Stimulated activated CD4-positive, alpha-beta T cell treated with anti-CD3 and anti-CD28 coated beads, Interleukin-4, amount 100 ng/mL, for 24 hours (primary cell): ENCODE data around the gene IFITM1.

Experiments used
- DNase-seq: peaks from one replicate; pipeline ENCODE4 v3.0.0-alpha.2; 2020

The IFITM1 gene

DNA sequence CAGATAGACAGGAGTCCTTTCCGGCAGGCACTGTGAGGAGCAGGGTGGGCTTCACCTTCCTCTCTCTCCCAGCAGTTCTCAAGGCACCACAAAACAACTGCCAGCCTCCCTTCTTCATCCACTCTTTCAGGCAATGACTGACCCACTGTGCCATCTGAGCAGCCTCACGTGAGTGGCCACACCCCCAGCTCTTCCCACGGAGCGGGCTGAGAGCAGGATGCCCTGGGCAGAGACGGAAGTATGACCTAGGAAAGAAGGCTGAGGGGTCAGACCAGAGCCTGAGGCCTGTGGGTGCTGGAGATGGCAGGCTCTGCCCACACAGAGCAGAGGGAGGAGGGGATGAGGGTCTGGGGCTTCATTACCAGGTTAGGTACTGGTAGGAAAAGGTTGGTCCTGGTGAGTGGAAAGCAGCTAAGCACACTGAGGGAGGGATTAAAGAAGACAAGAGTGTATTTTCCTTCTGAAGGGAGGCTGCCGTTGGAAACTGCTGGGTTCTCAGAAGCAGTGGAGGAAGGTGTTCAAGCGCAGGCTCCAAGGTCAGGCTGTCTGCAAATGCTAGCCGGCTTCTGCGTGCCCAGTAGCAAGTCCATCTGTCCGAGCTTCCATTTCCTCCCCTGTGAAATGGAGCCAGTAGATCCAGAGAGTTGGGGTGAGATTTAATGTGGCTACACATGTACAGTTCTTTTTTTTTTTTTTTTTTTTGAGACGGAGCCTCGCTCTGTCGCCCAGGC, 31.0 kb upstream of the IFITM1 start:
- DNase-seq = no peak

DNA sequence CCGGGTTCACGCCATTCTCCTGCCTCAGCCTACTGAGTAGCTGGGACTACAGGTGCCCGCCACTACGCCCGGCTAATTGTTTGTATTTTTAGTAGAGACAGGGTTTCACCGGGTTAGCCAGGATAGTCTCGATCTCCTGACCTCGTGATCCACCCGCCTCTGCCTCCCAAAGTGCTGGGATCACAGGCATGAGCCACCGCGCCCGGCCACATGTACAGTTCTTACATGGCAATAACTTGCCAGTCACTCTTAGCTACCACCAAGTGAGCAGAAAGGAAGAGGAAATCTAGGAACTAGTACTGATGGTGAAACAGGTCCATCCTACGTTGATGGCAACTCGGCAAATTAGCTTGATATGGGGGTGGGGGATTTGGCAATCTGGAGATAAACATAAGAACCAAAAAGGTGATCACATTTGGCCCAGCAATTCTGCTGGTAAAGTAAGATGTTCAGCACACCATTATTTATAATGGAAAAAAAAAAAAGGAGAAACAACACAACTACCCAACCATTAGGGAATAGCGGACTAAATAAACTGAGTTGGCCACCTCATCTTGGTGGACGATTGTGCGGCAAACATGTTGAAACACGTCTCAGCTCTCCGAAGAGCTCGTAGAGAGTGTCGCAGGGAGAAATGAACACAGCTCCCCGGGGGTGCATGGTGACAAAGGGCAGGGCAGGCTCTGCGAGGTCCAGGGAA, 30.3 kb upstream of the IFITM1 start:
- no peak for DNase-seq

DNA sequence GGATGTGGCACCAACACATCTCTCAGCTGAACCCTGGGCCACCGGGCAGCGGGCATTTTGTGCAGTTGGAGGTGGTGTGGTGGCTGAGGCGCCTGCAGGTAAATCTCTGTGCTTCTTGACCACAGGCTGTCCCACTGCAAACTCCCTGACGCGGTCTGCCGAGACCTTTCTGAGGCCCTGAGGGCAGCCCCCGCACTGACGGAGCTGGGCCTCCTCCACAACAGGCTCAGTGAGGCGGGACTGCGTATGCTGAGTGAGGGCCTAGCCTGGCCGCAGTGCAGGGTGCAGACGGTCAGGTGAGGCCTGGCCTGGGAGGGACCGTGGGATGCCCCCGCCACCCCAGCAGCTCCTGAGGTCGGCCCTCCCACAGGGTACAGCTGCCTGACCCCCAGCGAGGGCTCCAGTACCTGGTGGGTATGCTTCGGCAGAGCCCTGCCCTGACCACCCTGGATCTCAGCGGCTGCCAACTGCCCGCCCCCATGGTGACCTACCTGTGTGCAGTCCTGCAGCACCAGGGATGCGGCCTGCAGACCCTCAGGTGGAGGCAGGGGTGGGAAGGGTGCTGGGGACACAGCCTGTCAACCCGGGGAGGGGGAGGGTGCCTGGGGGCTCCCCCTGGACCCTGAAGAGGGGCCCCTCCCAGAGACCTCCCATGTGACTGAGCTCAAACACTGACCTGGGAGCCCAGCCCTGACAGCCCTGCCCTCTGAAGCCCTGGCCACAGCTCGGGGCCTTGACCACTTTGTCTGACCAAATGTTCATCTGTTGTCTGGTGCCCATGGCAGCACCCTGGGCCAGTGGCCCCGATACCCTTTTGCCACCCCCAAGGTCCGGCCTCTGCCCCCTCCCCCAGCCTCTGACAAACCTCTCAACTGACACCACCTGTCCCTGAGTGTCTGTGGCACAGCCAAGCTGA, 29.5 kb upstream of the IFITM1 start:
- no peak for DNase-seq

DNA sequence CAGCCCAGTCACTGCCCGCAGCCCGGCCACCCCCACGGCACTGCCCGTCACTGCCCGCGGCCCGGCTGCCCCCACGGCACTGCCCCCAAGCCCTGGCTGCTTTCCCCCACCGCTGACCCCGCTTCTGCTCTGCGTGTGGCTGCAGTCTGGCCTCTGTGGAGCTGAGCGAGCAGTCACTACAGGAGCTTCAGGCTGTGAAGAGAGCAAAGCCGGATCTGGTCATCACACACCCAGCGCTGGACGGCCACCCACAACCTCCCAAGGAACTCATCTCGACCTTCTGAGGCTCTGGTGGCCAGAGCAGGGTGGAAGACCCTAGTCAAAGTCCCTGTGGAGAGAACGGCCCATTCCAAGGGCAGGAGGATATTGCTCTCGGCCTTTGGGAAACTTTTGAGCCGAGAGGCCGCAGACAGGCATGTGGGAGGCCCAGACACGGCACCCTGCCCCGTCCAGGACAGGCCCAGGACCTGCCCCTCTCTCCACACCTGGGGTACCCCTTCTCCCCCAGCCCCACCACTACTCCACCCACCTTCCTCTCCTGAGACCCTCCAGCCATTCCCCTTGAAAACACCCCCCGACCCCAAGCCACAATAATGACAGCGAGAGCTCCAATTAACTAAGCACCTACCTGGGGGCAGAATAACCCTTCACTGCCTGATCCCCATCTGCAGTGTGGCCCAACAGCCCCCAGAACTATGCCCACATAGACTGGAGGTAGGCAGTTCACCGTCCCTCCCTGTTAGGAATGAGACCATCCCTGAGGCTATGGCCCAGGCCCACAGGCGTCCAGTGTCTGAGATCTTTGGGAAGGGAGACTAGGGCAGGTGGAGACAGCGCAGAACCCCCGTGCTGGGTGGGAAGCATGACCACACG, 28.6 kb upstream of the IFITM1 start:
- DNase-seq = no peak

- no peak for DNase-seq
Observed at GRCh38 chr11:285894-286220, 28.0 kb upstream of the IFITM1 start.

- DNase-seq = peak; percentile 52
Observed at GRCh38 chr11:286977-287820, 26.6 kb upstream of the IFITM1 start.

DNA sequence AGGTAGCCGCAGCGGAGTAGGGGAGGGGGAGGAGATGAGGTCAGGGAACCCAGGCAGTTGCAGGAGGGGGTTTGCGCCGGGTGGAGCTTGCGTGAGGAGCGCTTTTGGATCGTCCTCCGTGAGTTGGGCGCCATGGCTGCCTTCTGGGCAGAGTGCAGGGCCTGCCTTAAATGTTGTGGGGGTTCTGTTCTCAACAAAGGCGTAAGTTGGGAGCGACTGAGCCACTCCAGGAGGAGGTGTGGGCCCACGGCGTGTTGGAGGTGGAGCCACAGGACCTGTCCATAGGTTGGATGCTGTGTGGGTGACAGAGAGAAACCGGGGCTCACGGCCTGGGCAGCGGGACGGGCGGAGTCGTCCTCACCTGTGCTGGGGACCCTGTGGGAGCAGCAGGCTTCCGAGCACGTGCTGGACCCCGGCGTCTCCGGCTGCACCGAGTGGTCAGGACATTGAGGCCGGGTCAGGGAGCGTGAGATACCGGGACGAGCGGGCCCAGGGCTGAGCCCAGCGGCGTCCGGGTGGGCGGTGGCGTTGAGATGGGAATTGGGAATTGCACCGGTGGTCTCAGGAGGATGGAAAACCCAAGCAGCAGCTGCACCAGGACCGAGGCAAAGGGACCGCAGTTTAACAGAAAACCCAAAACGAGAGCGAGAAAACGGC, 25.9 kb upstream of the IFITM1 start:
- DNase-seq = peak; percentile 54

GRCh38 chr11:288478-289397, 25.1 kb upstream of the IFITM1 start, which contains the start of gene PGGHG:
PGGHG (plus strand) TSS chr11:289126; CDS start chr11:289817, 691 bp downstream.
- no peak for DNase-seq

DNA sequence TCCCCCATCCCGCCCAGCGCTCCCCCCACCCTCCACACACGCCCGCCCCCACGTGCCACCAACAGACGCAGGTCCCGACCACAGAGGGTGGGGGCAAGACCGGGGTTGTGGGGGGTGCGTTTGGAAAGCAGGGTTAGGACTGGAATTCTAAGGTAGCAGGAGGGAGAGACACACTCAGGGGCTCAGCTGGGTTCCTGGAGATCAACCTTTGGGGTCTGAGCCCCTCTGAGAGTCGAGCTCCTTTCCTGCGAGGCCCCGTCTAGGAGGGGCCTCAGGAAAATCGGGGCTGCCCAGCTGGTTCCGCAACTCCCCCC, 24.5 kb upstream of the IFITM1 start:
- DNase-seq = no peak

- DNase-seq = no peak
Observed at GRCh38 chr11:289712-290620, 23.9 kb upstream of the IFITM1 start.

DNA sequence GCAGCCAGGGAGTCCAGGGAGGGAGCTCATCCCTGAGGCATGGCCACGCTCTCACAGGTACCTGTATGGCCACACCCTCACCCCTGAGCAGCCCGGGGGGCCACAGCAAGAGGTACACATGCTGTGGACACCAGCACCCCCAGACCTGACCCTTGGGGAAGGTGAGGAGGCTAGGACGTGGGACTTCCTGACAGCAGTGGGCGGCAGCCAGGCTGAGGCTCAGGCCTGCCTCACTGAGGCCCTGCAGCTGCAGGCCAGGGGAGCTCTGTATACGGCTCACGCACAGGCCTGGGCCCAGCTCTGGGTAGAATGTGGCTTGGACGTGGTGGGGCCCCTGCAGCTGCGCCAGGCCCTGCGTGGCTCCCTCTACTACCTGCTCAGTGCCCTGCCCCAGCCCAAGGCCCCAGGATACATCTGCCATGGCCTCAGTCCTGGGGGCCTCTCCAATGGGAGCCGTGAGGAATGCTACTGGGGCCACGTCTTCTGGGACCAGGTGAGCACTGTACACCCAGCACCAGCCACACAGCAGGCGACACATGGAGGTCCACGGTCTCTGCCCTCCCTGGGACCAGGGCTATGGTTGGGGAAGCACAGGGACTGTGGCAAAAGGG, 23.1 kb upstream of the IFITM1 start:
- DNase-seq = no peak

- no peak for DNase-seq
Observed at GRCh38 chr11:291281-292210, 22.3 kb upstream of the IFITM1 start.

GRCh38 chr11:292211-293121, 21.4 kb upstream of the IFITM1 start:
- DNase-seq = no peak

GRCh38 chr11:293271-293851, 20.5 kb upstream of the IFITM1 start:
- DNase-seq = no peak

- DNase-seq = no peak
Observed at GRCh38 chr11:293852-294661, 19.8 kb upstream of the IFITM1 start.
